ENCODE results near the gene ATP1B2. TPM values are rescaled to one million over a fixed set of nuclear protein-coding genes. Genes with fewer than 3 reads are reported as not detected.

The ATP1B2 gene
- total and polyA plus RNA-seq, 9 of the 15 experiments (the other 6 are each of a cell fraction or from before 2014, with no cell fraction given): 0.23 to 6.0 (median 0.99) TPM

DNA sequence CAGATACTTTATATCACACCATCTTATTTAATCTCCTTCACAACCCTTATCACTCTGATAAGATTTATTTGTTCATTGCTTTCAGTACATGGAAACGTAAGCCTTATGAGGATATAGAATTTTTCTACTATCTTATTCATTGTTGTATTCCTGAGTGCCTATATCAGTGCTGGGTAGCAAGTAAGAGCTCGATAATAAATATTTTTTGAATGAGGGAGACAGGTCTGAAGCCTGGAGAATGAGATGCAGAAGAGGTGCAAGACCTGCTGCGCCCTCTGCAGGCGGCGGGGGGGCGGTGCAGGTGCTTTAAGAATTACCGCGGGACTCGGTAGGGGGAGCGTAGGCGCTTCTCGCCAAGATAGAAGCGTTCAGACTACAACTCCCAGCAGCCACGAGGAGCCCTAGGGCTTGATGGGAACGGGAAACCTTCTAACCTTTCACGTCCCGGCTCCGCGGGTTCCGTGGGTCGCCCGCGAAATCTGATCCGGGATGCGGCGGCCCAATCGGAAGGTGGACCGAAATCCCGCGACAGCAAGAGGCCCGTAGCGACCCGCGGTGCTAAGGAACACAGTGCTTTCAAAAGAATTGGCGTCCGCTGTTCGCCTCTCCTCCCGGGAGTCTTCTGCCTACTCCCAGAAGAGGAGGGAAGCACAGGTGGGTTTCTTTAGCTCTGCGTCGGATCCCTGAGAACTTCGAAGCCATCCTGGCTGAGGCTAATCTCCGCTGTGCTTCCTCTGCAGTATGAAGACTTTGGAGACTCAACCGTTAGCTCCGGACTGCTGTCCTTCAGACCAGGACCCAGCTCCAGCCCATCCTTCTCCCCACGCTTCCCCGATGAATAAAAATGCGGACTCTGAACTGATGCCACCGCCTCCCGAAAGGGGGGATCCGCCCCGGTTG is 37.4 kb downstream of the ATP1B2 start, which contains the start of gene WRAP53 (continued):
- TF ChIP-seq, protein P1, sequence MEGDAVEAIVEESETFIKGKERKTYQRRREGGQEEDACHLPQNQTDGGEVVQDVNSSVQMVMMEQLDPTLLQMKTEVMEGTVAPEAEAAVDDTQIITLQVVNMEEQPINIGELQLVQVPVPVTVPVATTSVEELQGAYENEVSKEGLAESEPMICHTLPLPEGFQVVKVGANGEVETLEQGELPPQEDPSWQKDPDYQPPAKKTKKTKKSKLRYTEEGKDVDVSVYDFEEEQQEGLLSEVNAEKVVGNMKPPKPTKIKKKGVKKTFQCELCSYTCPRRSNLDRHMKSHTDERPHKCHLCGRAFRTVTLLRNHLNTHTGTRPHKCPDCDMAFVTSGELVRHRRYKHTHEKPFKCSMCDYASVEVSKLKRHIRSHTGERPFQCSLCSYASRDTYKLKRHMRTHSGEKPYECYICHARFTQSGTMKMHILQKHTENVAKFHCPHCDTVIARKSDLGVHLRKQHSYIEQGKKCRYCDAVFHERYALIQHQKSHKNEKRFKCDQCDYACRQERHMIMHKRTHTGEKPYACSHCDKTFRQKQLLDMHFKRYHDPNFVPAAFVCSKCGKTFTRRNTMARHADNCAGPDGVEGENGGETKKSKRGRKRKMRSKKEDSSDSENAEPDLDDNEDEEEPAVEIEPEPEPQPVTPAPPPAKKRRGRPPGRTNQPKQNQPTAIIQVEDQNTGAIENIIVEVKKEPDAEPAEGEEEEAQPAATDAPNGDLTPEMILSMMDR (IDR thresholded peaks at IDR 0.05 in 2 of 3, conservative IDR thresholded peaks at IDR 0.05 in 1 of 3; ENCODE audit: insufficient read depth in 2 of 3, low read depth in 1 of 3, low read length in 3 of 3): peak; percentile 96 to 99 (median 99)
- TF ChIP-seq, protein P2, sequence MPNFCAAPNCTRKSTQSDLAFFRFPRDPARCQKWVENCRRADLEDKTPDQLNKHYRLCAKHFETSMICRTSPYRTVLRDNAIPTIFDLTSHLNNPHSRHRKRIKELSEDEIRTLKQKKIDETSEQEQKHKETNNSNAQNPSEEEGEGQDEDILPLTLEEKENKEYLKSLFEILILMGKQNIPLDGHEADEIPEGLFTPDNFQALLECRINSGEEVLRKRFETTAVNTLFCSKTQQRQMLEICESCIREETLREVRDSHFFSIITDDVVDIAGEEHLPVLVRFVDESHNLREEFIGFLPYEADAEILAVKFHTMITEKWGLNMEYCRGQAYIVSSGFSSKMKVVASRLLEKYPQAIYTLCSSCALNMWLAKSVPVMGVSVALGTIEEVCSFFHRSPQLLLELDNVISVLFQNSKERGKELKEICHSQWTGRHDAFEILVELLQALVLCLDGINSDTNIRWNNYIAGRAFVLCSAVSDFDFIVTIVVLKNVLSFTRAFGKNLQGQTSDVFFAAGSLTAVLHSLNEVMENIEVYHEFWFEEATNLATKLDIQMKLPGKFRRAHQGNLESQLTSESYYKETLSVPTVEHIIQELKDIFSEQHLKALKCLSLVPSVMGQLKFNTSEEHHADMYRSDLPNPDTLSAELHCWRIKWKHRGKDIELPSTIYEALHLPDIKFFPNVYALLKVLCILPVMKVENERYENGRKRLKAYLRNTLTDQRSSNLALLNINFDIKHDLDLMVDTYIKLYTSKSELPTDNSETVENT (CRISPR knock-in tag; IDR thresholded peaks at IDR 0.05): no peak
- TF ChIP-seq ZNF76 (CRISPR knock-in tag; IDR thresholded peaks at IDR 0.05; ENCODE audit: borderline replicate concordance) (no peak), HDAC1 (IDR thresholded peaks at IDR 0.05) (peak in 1 of 2 experiments; percentile 43; a peak in 1 of 4 replicates), RBM15 (IDR thresholded peaks at IDR 0.05; ENCODE audit: insufficient read depth, low read length) (no peak), TEAD1 (CRISPR knock-in tag; IDR thresholded peaks at IDR 0.05) (0 out of 4 replicates have a peak, but pooled peaks have one; percentile 17 to 18), ZNF274 (IDR thresholded peaks at IDR 0.05; ENCODE audit: borderline replicate concordance, low read depth, low read length) (no peak), SOX6 (IDR thresholded peaks at IDR 0.05) (peak; percentile 46; the same call in 1 of the 2 replicates), ZSCAN32 (CRISPR knock-in tag; IDR thresholded peaks at IDR 0.05) (no peak), DMBX1 (CRISPR knock-in tag; IDR thresholded peaks at IDR 0.05; ENCODE audit: borderline replicate concordance) (0 out of 2 replicates have a peak, but pooled peaks have one; percentile 22), FOSL1 (tag; conservative IDR thresholded peaks at IDR 0.05) (no peak), HNRNPK (IDR thresholded peaks at IDR 0.05; ENCODE audit: low read depth, low read length, poor library complexity, severe bottlenecking) (no peak), ARID1B (IDR thresholded peaks at IDR 0.05) (0 out of 2 replicates have a peak, but pooled peaks have one; percentile 17), CREB1 (IDR thresholded peaks at IDR 0.05) (no peak), CREB1 (CRISPR knock-in tag; IDR thresholded peaks at IDR 0.05) (peak; percentile 42; the same call in 1 of the 2 replicates)
- TF ChIP-seq, protein P3, sequence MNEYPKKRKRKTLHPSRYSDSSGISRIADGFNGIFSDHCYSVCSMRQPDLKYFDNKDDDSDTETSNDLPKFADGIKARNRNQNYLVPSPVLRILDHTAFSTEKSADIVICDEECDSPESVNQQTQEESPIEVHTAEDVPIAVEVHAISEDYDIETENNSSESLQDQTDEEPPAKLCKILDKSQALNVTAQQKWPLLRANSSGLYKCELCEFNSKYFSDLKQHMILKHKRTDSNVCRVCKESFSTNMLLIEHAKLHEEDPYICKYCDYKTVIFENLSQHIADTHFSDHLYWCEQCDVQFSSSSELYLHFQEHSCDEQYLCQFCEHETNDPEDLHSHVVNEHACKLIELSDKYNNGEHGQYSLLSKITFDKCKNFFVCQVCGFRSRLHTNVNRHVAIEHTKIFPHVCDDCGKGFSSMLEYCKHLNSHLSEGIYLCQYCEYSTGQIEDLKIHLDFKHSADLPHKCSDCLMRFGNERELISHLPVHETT (CRISPR knock-in tag; conservative IDR thresholded peaks at IDR 0.05 in 1 of 2, IDR thresholded peaks at IDR 0.05 in 1 of 2): peak in 1 of 2 experiments; percentile 36; a peak in 1 of 4 replicates
- TF ChIP-seq, protein P4, sequence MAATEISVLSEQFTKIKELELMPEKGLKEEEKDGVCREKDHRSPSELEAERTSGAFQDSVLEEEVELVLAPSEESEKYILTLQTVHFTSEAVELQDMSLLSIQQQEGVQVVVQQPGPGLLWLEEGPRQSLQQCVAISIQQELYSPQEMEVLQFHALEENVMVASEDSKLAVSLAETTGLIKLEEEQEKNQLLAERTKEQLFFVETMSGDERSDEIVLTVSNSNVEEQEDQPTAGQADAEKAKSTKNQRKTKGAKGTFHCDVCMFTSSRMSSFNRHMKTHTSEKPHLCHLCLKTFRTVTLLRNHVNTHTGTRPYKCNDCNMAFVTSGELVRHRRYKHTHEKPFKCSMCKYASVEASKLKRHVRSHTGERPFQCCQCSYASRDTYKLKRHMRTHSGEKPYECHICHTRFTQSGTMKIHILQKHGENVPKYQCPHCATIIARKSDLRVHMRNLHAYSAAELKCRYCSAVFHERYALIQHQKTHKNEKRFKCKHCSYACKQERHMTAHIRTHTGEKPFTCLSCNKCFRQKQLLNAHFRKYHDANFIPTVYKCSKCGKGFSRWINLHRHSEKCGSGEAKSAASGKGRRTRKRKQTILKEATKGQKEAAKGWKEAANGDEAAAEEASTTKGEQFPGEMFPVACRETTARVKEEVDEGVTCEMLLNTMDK (IDR thresholded peaks at IDR 0.05; ENCODE audit: borderline replicate concordance, insufficient read depth, low read depth, low read length, poor library complexity, severe bottlenecking): peak; percentile 76
